ENCODE measurements around the gene VSTM5.
"Not testable (repeated sequence)": the region's sequence is repeated elsewhere in the genome, so short reads cannot be mapped to it uniquely, and the experiment has no call there.

The VSTM5 gene

DNA sequence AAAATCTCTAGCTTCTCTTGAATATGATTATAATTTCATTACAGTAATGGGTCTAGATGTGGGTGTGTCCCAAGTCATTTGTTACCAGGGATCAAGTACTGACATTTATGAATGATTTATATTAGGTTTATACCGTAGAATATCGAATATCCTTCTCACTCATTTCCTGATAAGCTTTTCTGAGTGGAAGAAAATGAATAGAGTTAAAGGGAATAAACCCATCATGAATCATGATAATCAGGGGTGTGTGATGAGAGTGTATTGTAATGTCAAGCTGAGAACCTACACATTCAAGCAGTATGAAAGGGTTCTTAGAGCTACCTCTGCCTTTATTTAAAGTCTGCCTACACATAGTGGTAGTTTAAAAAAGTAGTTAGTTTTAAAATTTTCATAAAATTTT is 49.1 kb downstream of the VSTM5 start:
- no peak for DNase-seq (ENCODE audit: extremely low read depth in 1 of 2, low read depth in 1 of 2)

- no peak for DNase-seq (ENCODE audit: extremely low read depth in 1 of 2, low read depth in 1 of 2)
Observed at GRCh38 chr11:93796441-93797231, 53.8 kb downstream of the VSTM5 start.

GRCh38 chr11:93791493-93791892 is 58.9 kb downstream of the VSTM5 start:
- no peak for DNase-seq (ENCODE audit: extremely low read depth in 1 of 2, low read depth in 1 of 2)

DNA sequence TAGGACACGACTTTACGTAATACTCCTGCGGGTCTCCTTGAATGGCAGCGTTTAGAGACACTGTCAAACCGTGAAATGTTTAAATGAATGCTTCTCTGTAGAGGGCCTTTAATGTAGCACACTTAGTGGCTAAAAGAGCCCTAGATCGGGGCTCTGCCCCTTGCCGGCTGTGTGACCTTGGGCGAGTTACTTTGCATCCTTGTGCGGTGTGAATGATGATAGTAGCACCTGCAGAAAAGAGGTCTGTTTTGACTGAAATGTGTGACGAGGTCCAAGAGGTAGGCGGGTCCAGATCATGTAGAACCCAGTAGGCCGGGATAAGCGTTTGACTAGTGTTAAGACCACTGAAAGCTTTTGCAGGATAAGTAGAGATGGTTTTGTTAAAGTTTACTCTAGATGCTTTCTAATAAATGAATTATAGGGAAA is 65.5 kb downstream of the VSTM5 start:
- no peak for DNase-seq (ENCODE audit: extremely low read depth in 1 of 2, low read depth in 1 of 2)

DNA sequence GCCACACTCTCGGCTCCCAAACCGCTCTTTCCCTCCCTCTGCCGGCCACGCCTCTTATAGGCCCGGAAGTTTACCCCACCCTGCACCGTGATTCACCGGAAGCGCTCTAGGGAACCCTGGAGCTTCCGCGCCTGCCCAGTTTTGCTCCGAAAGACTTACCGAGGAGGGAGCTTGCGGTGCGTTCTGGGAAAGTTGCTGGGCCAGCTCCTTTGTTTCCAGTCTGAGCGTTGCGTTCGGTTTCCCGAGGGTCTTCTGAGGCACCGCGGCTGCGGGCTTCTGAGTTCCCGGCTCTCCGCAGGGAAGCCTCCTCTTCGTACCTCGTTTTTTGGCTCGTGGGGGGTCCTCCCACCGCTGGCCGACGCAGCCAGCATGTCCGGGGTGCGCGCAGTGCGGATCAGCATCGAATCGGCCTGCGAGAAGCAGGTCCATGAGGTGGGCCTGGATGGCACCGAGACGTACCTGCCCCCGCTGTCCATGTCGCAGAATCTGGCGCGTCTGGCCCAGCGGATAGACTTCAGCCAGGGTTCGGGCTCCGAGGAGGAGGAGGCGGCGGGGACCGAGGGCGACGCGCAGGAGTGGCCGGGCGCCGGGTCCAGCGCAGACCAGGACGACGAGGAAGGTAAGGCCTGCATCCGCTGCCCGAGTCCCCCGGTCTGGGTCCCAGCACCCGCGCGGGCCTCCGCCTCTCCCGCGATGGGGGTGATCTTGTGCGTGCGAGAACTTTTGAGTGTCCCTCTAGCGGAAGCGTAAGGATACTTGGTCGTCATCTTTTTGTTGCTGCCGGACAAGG is 66.1 kb downstream of the VSTM5 start, which contains the start of gene MED17:
TSS of gene MED17 (plus strand) at position 138 of the 790 bp plus-strand sequence. CDS start at position 370, 232 bp downstream.
- DNase-seq (ENCODE audit: extremely low read depth in 1 of 2, low read depth in 1 of 2) = peak; percentile 69 to 79

GRCh38 chr11:93783765-93784144 is 66.7 kb downstream of the VSTM5 start:
- no peak for DNase-seq (ENCODE audit: extremely low read depth in 1 of 2, low read depth in 1 of 2)

DNA sequence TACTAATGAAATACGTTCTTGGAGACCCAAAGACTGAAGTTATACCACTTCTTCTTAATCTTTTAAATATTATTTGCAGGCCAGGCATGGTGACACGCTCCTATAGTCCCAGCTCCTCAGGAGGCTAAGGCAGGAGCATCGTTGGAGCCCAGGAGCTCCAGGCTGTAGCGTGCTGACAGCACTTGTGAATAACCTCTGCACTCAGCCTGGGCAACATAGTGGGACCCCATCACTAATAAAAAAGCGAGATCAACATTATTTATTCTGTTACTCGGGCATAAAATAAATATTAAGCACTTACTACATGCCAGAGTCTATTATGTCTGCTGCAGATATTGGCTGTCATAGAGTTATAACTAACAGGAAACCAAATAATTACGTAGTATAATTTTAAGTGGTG is 67.1 kb downstream of the VSTM5 start:
- no peak for DNase-seq (ENCODE audit: extremely low read depth in 1 of 2, low read depth in 1 of 2)

- DNase-seq (ENCODE audit: extremely low read depth in 1 of 2, low read depth in 1 of 2) = no peak
Observed at GRCh38 chr11:93775289-93775688, 75.1 kb downstream of the VSTM5 start.

GRCh38 chr11:93774560-93774959 is 75.9 kb downstream of the VSTM5 start:
- not testable (repeated sequence) for DNase-seq (ENCODE audit: extremely low read depth in 1 of 2, low read depth in 1 of 2)

GRCh38 chr11:93773601-93774200 is 76.7 kb downstream of the VSTM5 start:
- no peak for DNase-seq (ENCODE audit: extremely low read depth in 1 of 2, low read depth in 1 of 2)

DNA sequence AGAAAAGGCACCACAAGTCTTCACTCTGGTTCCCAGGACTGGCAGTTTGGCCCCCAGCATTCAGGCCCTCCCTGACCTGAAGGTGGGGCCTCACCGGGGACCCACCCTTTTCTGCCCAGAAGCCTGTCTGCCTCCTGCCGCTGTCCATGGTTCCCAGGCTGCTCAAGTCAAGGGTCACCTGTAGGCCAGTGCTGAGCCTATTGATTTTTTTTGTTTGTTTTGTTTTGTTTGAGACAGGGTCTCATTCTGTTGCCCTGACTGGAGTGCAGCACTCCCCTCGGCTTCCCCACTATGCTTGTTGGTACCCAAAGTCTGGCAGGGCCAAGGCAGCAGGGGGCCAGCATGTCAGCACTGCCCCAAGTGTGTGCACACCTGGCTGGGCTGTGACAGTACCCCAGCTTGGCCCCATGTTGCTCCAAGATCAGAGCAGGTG is 77.4 kb downstream of the VSTM5 start:
- DNase-seq (ENCODE audit: extremely low read depth in 1 of 2, low read depth in 1 of 2) = no peak

GRCh38 chr11:93772123-93772522 is 78.3 kb downstream of the VSTM5 start:
- DNase-seq (ENCODE audit: extremely low read depth in 1 of 2, low read depth in 1 of 2) = no peak

GRCh38 chr11:93770160-93770559 is 80.3 kb downstream of the VSTM5 start:
- DNase-seq (ENCODE audit: extremely low read depth in 1 of 2, low read depth in 1 of 2) = no peak
